ENCODE data around the gene MYO7A. TPM values are rescaled to one million over a fixed set of nuclear protein-coding genes. Genes with fewer than 3 reads are reported as not detected.

Gene MYO7A
- total RNA-seq, 4 donors from 2014 or later: 4.8 to 9.1 (median 6.4) TPM

GRCh38 chr11:77144196-77144856, 16.3 kb downstream of the MYO7A start:
- 88% methylated on average over 6 of the region's 9 CpGs for WGBS
- peaks cover 8 to 23% (median 13%) of the 10 kb centered on the region in 4 donors for H3K4me1 ChIP-seq
- TF ChIP-seq POLR2AphosphoS5 (IDR thresholded peaks at IDR 0.05) (no peak), EP300 (IDR thresholded peaks at IDR 0.05) (no peak), CTCF (IDR thresholded peaks at IDR 0.05) (no peak), POLR2A (IDR thresholded peaks at IDR 0.05; ENCODE audit: low read depth) (no peak)
- H3K27ac ChIP-seq (replicated peaks in 1 of 4): no peak overlapping the region
- no peaks in the 10 kb centered on the region for H3K36me3 ChIP-seq
- no peaks in the 10 kb centered on the region for H3K9me3 ChIP-seq
- intact Hi-C loops (cut with DNase I): no loop called here
- peaks cover 0 to 29% (median 2%) of the 10 kb centered on the region in 4 donors for H3K27me3 ChIP-seq
- DNase-seq (ENCODE audit: extremely low spot score): no peak
- no peak overlapping the region for H3K4me3 ChIP-seq

- WGBS: 94% methylated on average over 6 of the region's 7 CpGs
- intact Hi-C loops (cut with DNase I): no loop called here
Measured at GRCh38 chr11:77144857-77145428, 16.9 kb downstream of the MYO7A start.

GRCh38 chr11:77146261-77147035, 18.4 kb downstream of the MYO7A start:
- Histone ChIP-seq H3K36me3 (no peaks in the 10 kb centered on the region), H3K4me3 (no peak overlapping the region), H3K27ac (replicated peaks in 1 of 4) (no peak overlapping the region), H3K27me3 (peaks cover 0 to 29% (median 2%) of the 10 kb centered on the region in 4 donors), H3K9me3 (no peaks in the 10 kb centered on the region), H3K4me1 (peaks cover 0 to 11% (median 8%) of the 10 kb centered on the region in 4 donors)
- intact Hi-C loops (cut with DNase I): no loop called here
- no peak for DNase-seq (ENCODE audit: extremely low spot score)
- TF ChIP-seq EP300 (IDR thresholded peaks at IDR 0.05) (no peak), POLR2AphosphoS5 (IDR thresholded peaks at IDR 0.05) (no peak), POLR2A (IDR thresholded peaks at IDR 0.05; ENCODE audit: low read depth) (no peak), CTCF (IDR thresholded peaks at IDR 0.05) (no peak)
- WGBS: 95% methylated on average over 9 of the region's 10 CpGs

More at GRCh38 chr11:77144857-77145428, 16.9 kb downstream of the MYO7A start:
- no peaks in the 10 kb centered on the region for H3K36me3 ChIP-seq
- no peak for TF ChIP-seq EP300 (IDR thresholded peaks at IDR 0.05)
- TF ChIP-seq POLR2AphosphoS5 (IDR thresholded peaks at IDR 0.05): no peak
- no peak for TF ChIP-seq CTCF (IDR thresholded peaks at IDR 0.05)
- no peak for TF ChIP-seq POLR2A (IDR thresholded peaks at IDR 0.05; ENCODE audit: low read depth)
- H3K4me1 ChIP-seq: peaks cover 8 to 19% (median 11%) of the 10 kb centered on the region in 4 donors
- no peak overlapping the region for H3K27ac ChIP-seq (replicated peaks in 1 of 4)
- DNase-seq (ENCODE audit: extremely low spot score): no peak
- H3K9me3 ChIP-seq: no peaks in the 10 kb centered on the region
- H3K27me3 ChIP-seq: peaks cover 0 to 29% (median 2%) of the 10 kb centered on the region in 4 donors
- no peak overlapping the region for H3K4me3 ChIP-seq

- peaks cover 0 to 11% (median 8%) of the 10 kb centered on the region in 4 donors for H3K4me1 ChIP-seq
- H3K27me3 ChIP-seq: peaks cover 0 to 29% (median 2%) of the 10 kb centered on the region in 4 donors
- H3K4me3 ChIP-seq: no peak overlapping the region
- no peak for DNase-seq (ENCODE audit: extremely low spot score)
- H3K27ac ChIP-seq (replicated peaks in 1 of 4): no peak overlapping the region
- intact Hi-C loops (cut with DNase I): no loop called here
- no peak for TF ChIP-seq POLR2A (IDR thresholded peaks at IDR 0.05; ENCODE audit: low read depth)
- no peak for TF ChIP-seq EP300 (IDR thresholded peaks at IDR 0.05)
- no peak for TF ChIP-seq POLR2AphosphoS5 (IDR thresholded peaks at IDR 0.05)
- no peak for TF ChIP-seq CTCF (IDR thresholded peaks at IDR 0.05)
- H3K36me3 ChIP-seq: no peaks in the 10 kb centered on the region
- 86% methylated on average over 1 of the region's 1 CpG for WGBS
- no peaks in the 10 kb centered on the region for H3K9me3 ChIP-seq
Measured at GRCh38 chr11:77147036-77147315, 18.9 kb downstream of the MYO7A start.
